ENCODE results near the gene PARVA.

Gene PARVA

GRCh38 chr11:12544986-12545775, 167.8 kb downstream of the PARVA start:
- Histone ChIP-seq H3K27me3 (ENCODE audit: insufficient read depth, low read length) (no peaks in the 10 kb centered on the region), H3K27ac (ENCODE audit: low read depth, low read length) (no peak overlapping the region), H3K36me3 (ENCODE audit: insufficient read depth, low read length) (no peaks in the 10 kb centered on the region), H3K4me3 (ENCODE audit: low read depth, low read length) (no peak overlapping the region), H3K4me1 (ENCODE audit: control insufficient read depth, insufficient read depth, low read length, unreplicated experiment) (peaks cover 33% of the 10 kb centered on the region), H2AFZ (ENCODE audit: low read length, unreplicated experiment) (no peak overlapping the region), H3K79me2 (ENCODE audit: control insufficient read depth, insufficient read depth, low read length, unreplicated experiment) (no peaks in the 10 kb centered on the region)

GRCh38 chr11:12546122-12546521, 168.8 kb downstream of the PARVA start:
- H3K4me1 ChIP-seq (ENCODE audit: control insufficient read depth, insufficient read depth, low read length, unreplicated experiment), result peaks cover 23% of the 10 kb centered on the region
- no peaks in the 10 kb centered on the region for H3K36me3 ChIP-seq (ENCODE audit: insufficient read depth, low read length)
- H2AFZ ChIP-seq (ENCODE audit: low read length, unreplicated experiment), result no peak overlapping the region
- no peaks in the 10 kb centered on the region for H3K79me2 ChIP-seq (ENCODE audit: control insufficient read depth, insufficient read depth, low read length, unreplicated experiment)
- H3K27ac ChIP-seq (ENCODE audit: low read depth, low read length), result no peak overlapping the region
- H3K27me3 ChIP-seq (ENCODE audit: insufficient read depth, low read length), result no peaks in the 10 kb centered on the region
- H3K4me3 ChIP-seq (ENCODE audit: low read depth, low read length), result no peak overlapping the region

GRCh38 chr11:12546660-12547059, 169.3 kb downstream of the PARVA start:
- Histone ChIP-seq H2AFZ (ENCODE audit: low read length, unreplicated experiment) (no peak overlapping the region), H3K4me1 (ENCODE audit: control insufficient read depth, insufficient read depth, low read length, unreplicated experiment) (peaks cover 18% of the 10 kb centered on the region), H3K79me2 (ENCODE audit: control insufficient read depth, insufficient read depth, low read length, unreplicated experiment) (no peaks in the 10 kb centered on the region), H3K27ac (ENCODE audit: low read depth, low read length) (no peak overlapping the region), H3K27me3 (ENCODE audit: insufficient read depth, low read length) (no peaks in the 10 kb centered on the region), H3K4me3 (ENCODE audit: low read depth, low read length) (no peak overlapping the region), H3K36me3 (ENCODE audit: insufficient read depth, low read length) (no peaks in the 10 kb centered on the region)

- H3K36me3 ChIP-seq (ENCODE audit: insufficient read depth, low read length), result no peaks in the 10 kb centered on the region
- no peak overlapping the region for H3K4me3 ChIP-seq (ENCODE audit: low read depth, low read length)
- H2AFZ ChIP-seq (ENCODE audit: low read length, unreplicated experiment), result no peak overlapping the region
- no peaks in the 10 kb centered on the region for H3K27me3 ChIP-seq (ENCODE audit: insufficient read depth, low read length)
- peaks cover 15% of the 10 kb centered on the region for H3K4me1 ChIP-seq (ENCODE audit: control insufficient read depth, insufficient read depth, low read length, unreplicated experiment)
- no peak overlapping the region for H3K27ac ChIP-seq (ENCODE audit: low read depth, low read length)
- H3K79me2 ChIP-seq (ENCODE audit: control insufficient read depth, insufficient read depth, low read length, unreplicated experiment), result no peaks in the 10 kb centered on the region
Measured at GRCh38 chr11:12547953-12548650, 170.7 kb downstream of the PARVA start.

- Histone ChIP-seq H2AFZ (ENCODE audit: low read length, unreplicated experiment) (no peak overlapping the region), H3K4me1 (ENCODE audit: control insufficient read depth, insufficient read depth, low read length, unreplicated experiment) (peaks cover 20% of the 10 kb centered on the region), H3K27ac (ENCODE audit: low read depth, low read length) (no peak overlapping the region), H3K79me2 (ENCODE audit: control insufficient read depth, insufficient read depth, low read length, unreplicated experiment) (no peaks in the 10 kb centered on the region), H3K27me3 (ENCODE audit: insufficient read depth, low read length) (no peaks in the 10 kb centered on the region), H3K4me3 (ENCODE audit: low read depth, low read length) (no peak overlapping the region), H3K36me3 (ENCODE audit: insufficient read depth, low read length) (no peaks in the 10 kb centered on the region)
Measured at GRCh38 chr11:12552692-12553091, 175.3 kb downstream of the PARVA start.

- H3K27me3 ChIP-seq (ENCODE audit: insufficient read depth, low read length), result no peaks in the 10 kb centered on the region
- H3K36me3 ChIP-seq (ENCODE audit: insufficient read depth, low read length), result no peaks in the 10 kb centered on the region
- peaks cover 20% of the 10 kb centered on the region for H3K4me1 ChIP-seq (ENCODE audit: control insufficient read depth, insufficient read depth, low read length, unreplicated experiment)
- no peak overlapping the region for H3K4me3 ChIP-seq (ENCODE audit: low read depth, low read length)
- no peaks in the 10 kb centered on the region for H3K79me2 ChIP-seq (ENCODE audit: control insufficient read depth, insufficient read depth, low read length, unreplicated experiment)
- H2AFZ ChIP-seq (ENCODE audit: low read length, unreplicated experiment), result no peak overlapping the region
- H3K27ac ChIP-seq (ENCODE audit: low read depth, low read length), result no peak overlapping the region
Measured at GRCh38 chr11:12554122-12554521, 176.8 kb downstream of the PARVA start.

- Histone ChIP-seq H3K27me3 (ENCODE audit: insufficient read depth, low read length) (no peaks in the 10 kb centered on the region), H3K79me2 (ENCODE audit: control insufficient read depth, insufficient read depth, low read length, unreplicated experiment) (no peaks in the 10 kb centered on the region), H3K4me3 (ENCODE audit: low read depth, low read length) (peak overlapping the region; percentile 45), H3K27ac (ENCODE audit: low read depth, low read length) (peak overlapping the region; percentile 57), H2AFZ (ENCODE audit: low read length, unreplicated experiment) (peak overlapping the region; percentile 49), H3K36me3 (ENCODE audit: insufficient read depth, low read length) (no peaks in the 10 kb centered on the region), H3K4me1 (ENCODE audit: control insufficient read depth, insufficient read depth, low read length, unreplicated experiment) (peaks cover 20% of the 10 kb centered on the region)
Measured at GRCh38 chr11:12556155-12556554, 178.8 kb downstream of the PARVA start.

- Histone ChIP-seq H3K36me3 (ENCODE audit: insufficient read depth, low read length) (no peaks in the 10 kb centered on the region), H3K4me1 (ENCODE audit: control insufficient read depth, insufficient read depth, low read length, unreplicated experiment) (peaks cover 20% of the 10 kb centered on the region), H3K27ac (ENCODE audit: low read depth, low read length) (peak overlapping the region; percentile 57), H3K4me3 (ENCODE audit: low read depth, low read length) (peak overlapping the region; percentile 45; the same call in 1 of the 2 replicates), H2AFZ (ENCODE audit: low read length, unreplicated experiment) (peak overlapping the region; percentile 49), H3K27me3 (ENCODE audit: insufficient read depth, low read length) (no peaks in the 10 kb centered on the region), H3K79me2 (ENCODE audit: control insufficient read depth, insufficient read depth, low read length, unreplicated experiment) (no peaks in the 10 kb centered on the region)
Measured at GRCh38 chr11:12556788-12557384, 179.5 kb downstream of the PARVA start.

- H3K4me1 ChIP-seq (ENCODE audit: control insufficient read depth, insufficient read depth, low read length, unreplicated experiment), result peaks cover 20% of the 10 kb centered on the region
- no peak overlapping the region for H2AFZ ChIP-seq (ENCODE audit: low read length, unreplicated experiment)
- H3K36me3 ChIP-seq (ENCODE audit: insufficient read depth, low read length), result no peaks in the 10 kb centered on the region
- no peaks in the 10 kb centered on the region for H3K27me3 ChIP-seq (ENCODE audit: insufficient read depth, low read length)
- no peaks in the 10 kb centered on the region for H3K79me2 ChIP-seq (ENCODE audit: control insufficient read depth, insufficient read depth, low read length, unreplicated experiment)
- H3K27ac ChIP-seq (ENCODE audit: low read depth, low read length), result no peak overlapping the region
- no peak overlapping the region for H3K4me3 ChIP-seq (ENCODE audit: low read depth, low read length)
Measured at GRCh38 chr11:12559011-12559410, 181.6 kb downstream of the PARVA start.

GRCh38 chr11:12560362-12560761, 183.0 kb downstream of the PARVA start:
- Histone ChIP-seq H3K4me1 (ENCODE audit: control insufficient read depth, insufficient read depth, low read length, unreplicated experiment) (peaks cover 20% of the 10 kb centered on the region), H3K27me3 (ENCODE audit: insufficient read depth, low read length) (no peaks in the 10 kb centered on the region), H3K79me2 (ENCODE audit: control insufficient read depth, insufficient read depth, low read length, unreplicated experiment) (no peaks in the 10 kb centered on the region)

More at GRCh38 chr11:12560362-12560761, 183.0 kb downstream of the PARVA start:
- no peaks in the 10 kb centered on the region for H3K36me3 ChIP-seq (ENCODE audit: insufficient read depth, low read length)
- H2AFZ ChIP-seq (ENCODE audit: low read length, unreplicated experiment), result no peak overlapping the region
- no peak overlapping the region for H3K4me3 ChIP-seq (ENCODE audit: low read depth, low read length)
- H3K27ac ChIP-seq (ENCODE audit: low read depth, low read length), result no peak overlapping the region

All from ACC112 (cell line).